GM12872 (cell line): ENCODE measurements around the gene MPP2.

ENCODE experiments used
- CTCF ChIP-seq: IDR thresholded peaks from 3 replicates; pipeline ENCODE4 v1.5.1; 2011; ENCODE audit warnings: low read depth, mild to moderate bottlenecking, low read length, moderate library complexity; ENCODE audit not compliant: insufficient read depth

The MPP2 gene

GRCh38 chr17:43855061-43855460 is 52.3 kb downstream of the MPP2 start:
- TF ChIP-seq CTCF = no peak

GRCh38 chr17:43854498-43854897 is 52.8 kb downstream of the MPP2 start:
- no peak for TF ChIP-seq CTCF

GRCh38 chr17:43853546-43853945 is 53.8 kb downstream of the MPP2 start:
- TF ChIP-seq CTCF = no peak

GRCh38 chr17:43852571-43852970 is 54.8 kb downstream of the MPP2 start:
- no peak for TF ChIP-seq CTCF

- TF ChIP-seq CTCF = no peak
Observed at GRCh38 chr17:43849116-43849515, 58.2 kb downstream of the MPP2 start.

GRCh38 chr17:43848601-43849000 is 58.7 kb downstream of the MPP2 start:
- no peak for TF ChIP-seq CTCF

GRCh38 chr17:43846963-43847371 is 60.4 kb downstream of the MPP2 start, which contains the start of gene CD300LG:
Gene CD300LG (plus strand): TSS chr17:43847176. CDS start chr17:43847217, 41 bp downstream.
- TF ChIP-seq CTCF = no peak

- TF ChIP-seq CTCF = peak; percentile 99
Observed at GRCh38 chr17:43846221-43846712, 61.1 kb downstream of the MPP2 start.
